ENCODE results near the gene PCDHA4.

PCDHA4 gene

GRCh38 chr5:140821375-140822280 is 14.8 kb downstream of the PCDHA4 start, which contains the start of gene PCDHA5:
Gene PCDHA5, plus strand, starts transcription at chr5:140821613.
- TF ChIP-seq TAF1 (IDR thresholded peaks at IDR 0.05; ENCODE audit: borderline replicate concordance, insufficient read depth, low read length), result no peak
- TF ChIP-seq FOXP2 (optimal IDR thresholded peaks at IDR 0.05; ENCODE audit: borderline replicate concordance, extremely low read depth, extremely low read length, insufficient read depth), result no peak
- no peak for TF ChIP-seq POLR2AphosphoS5 (IDR thresholded peaks at IDR 0.05; ENCODE audit: low read depth, low read length)
- no peak for TF ChIP-seq SIN3A (IDR thresholded peaks at IDR 0.05; ENCODE audit: borderline replicate concordance, insufficient read depth, low read length)
- TF ChIP-seq REST (IDR thresholded peaks at IDR 0.05; ENCODE audit: insufficient read depth in 1 of 2, low read depth in 2 of 2, low read length in 2 of 2), result no peak

DNA sequence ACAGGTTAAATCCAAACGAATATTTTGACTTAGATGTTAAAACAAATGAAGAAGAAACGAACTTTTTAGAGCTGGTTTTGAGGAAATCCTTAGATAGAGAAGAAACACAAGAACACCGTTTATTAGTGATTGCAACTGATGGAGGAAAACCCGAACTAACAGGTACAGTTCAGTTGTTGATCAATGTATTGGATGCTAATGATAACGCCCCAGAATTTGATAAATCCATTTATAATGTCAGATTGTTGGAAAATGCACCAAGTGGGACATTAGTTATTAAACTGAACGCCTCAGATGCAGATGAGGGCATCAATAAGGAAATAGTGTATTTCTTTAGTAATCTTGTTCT is 15.4 kb downstream of the PCDHA4 start:
- TF ChIP-seq TAF1 (IDR thresholded peaks at IDR 0.05; ENCODE audit: borderline replicate concordance, insufficient read depth, low read length) (no peak), REST (IDR thresholded peaks at IDR 0.05; ENCODE audit: insufficient read depth in 1 of 2, low read depth in 2 of 2, low read length in 2 of 2) (no peak), FOXP2 (optimal IDR thresholded peaks at IDR 0.05; ENCODE audit: borderline replicate concordance, extremely low read depth, extremely low read length, insufficient read depth) (no peak), POLR2AphosphoS5 (IDR thresholded peaks at IDR 0.05; ENCODE audit: low read depth, low read length) (no peak), SIN3A (IDR thresholded peaks at IDR 0.05; ENCODE audit: borderline replicate concordance, insufficient read depth, low read length) (no peak)

GRCh38 chr5:140823475-140823874 is 16.6 kb downstream of the PCDHA4 start:
- no peak for TF ChIP-seq FOXP2 (optimal IDR thresholded peaks at IDR 0.05; ENCODE audit: borderline replicate concordance, extremely low read depth, extremely low read length, insufficient read depth)
- no peak for TF ChIP-seq SIN3A (IDR thresholded peaks at IDR 0.05; ENCODE audit: borderline replicate concordance, insufficient read depth, low read length)
- no peak for TF ChIP-seq REST (IDR thresholded peaks at IDR 0.05; ENCODE audit: insufficient read depth in 1 of 2, low read depth in 2 of 2, low read length in 2 of 2)
- no peak for TF ChIP-seq TAF1 (IDR thresholded peaks at IDR 0.05; ENCODE audit: borderline replicate concordance, insufficient read depth, low read length)
- TF ChIP-seq POLR2AphosphoS5 (IDR thresholded peaks at IDR 0.05; ENCODE audit: low read depth, low read length), result no peak

DNA sequence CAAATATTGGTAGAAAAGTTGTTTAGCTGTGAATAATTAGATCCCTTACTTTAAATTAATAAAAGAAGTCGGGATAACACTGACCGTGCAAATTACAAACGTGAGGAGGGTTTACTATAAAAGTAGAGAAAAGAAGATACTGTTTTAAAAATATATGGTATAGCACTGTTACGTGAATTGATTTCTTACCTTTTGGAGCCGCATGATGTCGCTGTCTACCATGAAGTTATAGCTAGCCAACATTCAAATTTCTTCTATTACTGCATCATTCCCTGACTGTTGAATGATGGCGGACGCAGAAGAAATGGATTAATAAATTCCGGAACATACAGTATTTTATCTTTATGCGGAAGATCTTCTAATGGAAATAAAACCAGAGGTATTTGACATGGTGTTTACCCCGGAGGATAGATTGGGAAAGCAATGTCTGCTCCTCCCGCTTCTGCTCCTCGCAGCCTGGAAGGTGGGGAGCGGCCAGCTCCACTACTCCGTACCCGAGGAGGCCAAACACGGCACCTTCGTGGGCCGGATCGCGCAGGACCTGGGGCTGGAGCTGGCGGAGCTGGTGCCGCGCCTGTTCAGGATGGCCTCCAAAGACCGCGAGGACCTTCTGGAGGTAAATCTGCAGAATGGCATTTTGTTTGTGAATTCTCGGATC is 21.0 kb downstream of the PCDHA4 start, which contains the start of gene PCDHA6:
Gene PCDHA6, plus strand, starts transcription at position 257 of the 658 bp plus-strand sequence. Its CDS starts 132 bp downstream, at position 389.
- TF ChIP-seq POLR2AphosphoS5 (IDR thresholded peaks at IDR 0.05; ENCODE audit: low read depth, low read length) (no peak), FOXP2 (optimal IDR thresholded peaks at IDR 0.05; ENCODE audit: borderline replicate concordance, extremely low read depth, extremely low read length, insufficient read depth) (no peak), TAF1 (IDR thresholded peaks at IDR 0.05; ENCODE audit: borderline replicate concordance, insufficient read depth, low read length) (no peak), REST (IDR thresholded peaks at IDR 0.05; ENCODE audit: insufficient read depth in 1 of 2, low read depth in 2 of 2, low read length in 2 of 2) (no peak), SIN3A (IDR thresholded peaks at IDR 0.05; ENCODE audit: borderline replicate concordance, insufficient read depth, low read length) (no peak)

All from PFSK-1 (cell line).